Glomerular visceral epithelial cell (primary cell): ENCODE results near the gene CHKB.
"Not testable (repeated sequence)": the region's sequence is repeated elsewhere in the genome, so short reads cannot be mapped to it uniquely, and the experiment has no call there.

Experiments used
- DNase-seq: peaks from one replicate; pipeline ENCODE4 v3.0.0-alpha.2; 2016; ENCODE audit errors: extremely low spot score

CHKB gene

GRCh38 chr22:50548040-50548920, 34.4 kb downstream of the CHKB start:
- DNase-seq: no peak

- no peak for DNase-seq
These were observed 35.2 kb downstream of the CHKB start for GRCh38 chr22:50547263-50547985.

- DNase-seq: no peak
These were observed 36.1 kb downstream of the CHKB start for GRCh38 chr22:50546326-50547262.

GRCh38 chr22:50545522-50546325, 36.9 kb downstream of the CHKB start, which contains the start of gene KLHDC7B:
TSS of gene KLHDC7B (plus strand) at chr22:50545899. CDS start at chr22:50546244, 345 bp downstream.
- DNase-seq: no peak

- no peak for DNase-seq
These were observed 37.8 kb downstream of the CHKB start for GRCh38 chr22:50544746-50545253.

GRCh38 chr22:50544078-50544745, 38.4 kb downstream of the CHKB start:
- DNase-seq: no peak

GRCh38 chr22:50542416-50542927, 40.2 kb downstream of the CHKB start:
- DNase-seq: no peak

GRCh38 chr22:50541667-50542026, 41.0 kb downstream of the CHKB start:
- not testable (repeated sequence) for DNase-seq

- no peak for DNase-seq
These were observed 42.3 kb downstream of the CHKB start for GRCh38 chr22:50540381-50540780.

- no peak for DNase-seq
These were observed 44.9 kb downstream of the CHKB start for GRCh38 chr22:50537765-50538164.

GRCh38 chr22:50536226-50536625, 46.4 kb downstream of the CHKB start:
- DNase-seq: no peak

- DNase-seq: no peak
These were observed 47.5 kb downstream of the CHKB start for GRCh38 chr22:50535113-50535512.

GRCh38 chr22:50533856-50534711, 48.6 kb downstream of the CHKB start:
- DNase-seq: peak; percentile 70

- no peak for DNase-seq
These were observed 49.5 kb downstream of the CHKB start for GRCh38 chr22:50532824-50533796.

- DNase-seq: peak; percentile 41
These were observed 50.5 kb downstream of the CHKB start for GRCh38 chr22:50531962-50532674.

GRCh38 chr22:50531546-50531961, 51.1 kb downstream of the CHKB start:
- DNase-seq: no peak

- no peak for DNase-seq
These were observed 51.6 kb downstream of the CHKB start for GRCh38 chr22:50530877-50531545.
